GM18507 (cell line): ENCODE measurements around the gene STX1A.
"Not testable (repeated sequence)": the region's sequence is repeated elsewhere in the genome, so short reads cannot be mapped to it uniquely, and the experiment has no call there.

Source experiments
- DNase-seq: peaks from one replicate; pipeline ENCODE4 v3.0.0; 2011; ENCODE audit warnings: low read depth; ENCODE audit not compliant: insufficient read length; ENCODE audit errors: extremely low spot score
- FAIRE-seq: peaks from 2 replicates; lab custom pipeline; 2011; peaks lifted over from hg19 to GRCh38; lab: Jason Lieb, UNC

Gene STX1A

GRCh38 chr7:73715648-73716317 is 3.7 kb downstream of the STX1A start:
- DNase-seq (no peak), FAIRE-seq (no peak)

GRCh38 chr7:73713319-73713718 is 6.2 kb downstream of the STX1A start:
- FAIRE-seq, DNase-seq: not testable (repeated sequence)

GRCh38 chr7:73712773-73713172 is 6.7 kb downstream of the STX1A start:
- FAIRE-seq, result no peak
- no peak for DNase-seq

- DNase-seq (no peak), FAIRE-seq (no peak)
Measured at GRCh38 chr7:73708961-73709549, 10.4 kb downstream of the STX1A start.

GRCh38 chr7:73707045-73707631 is 12.3 kb downstream of the STX1A start:
- DNase-seq, result no peak
- FAIRE-seq, result no peak

- no peak for DNase-seq
- FAIRE-seq, result no peak
Measured at GRCh38 chr7:73706126-73707044, 13.1 kb downstream of the STX1A start.

- no peak for DNase-seq
- FAIRE-seq, result no peak
Measured at GRCh38 chr7:73705551-73705920, 13.9 kb downstream of the STX1A start.

GRCh38 chr7:73704640-73705550 is 14.6 kb downstream of the STX1A start:
- DNase-seq (no peak), FAIRE-seq (no peak)

- no peak for FAIRE-seq
Measured at GRCh38 chr7:73703757-73704639, 15.5 kb downstream of the STX1A start.

GRCh38 chr7:73703225-73703624 is 16.2 kb downstream of the STX1A start:
- FAIRE-seq, result no peak
- DNase-seq, result no peak

More at GRCh38 chr7:73703757-73704639, 15.5 kb downstream of the STX1A start:
- DNase-seq, result no peak

- no peak for DNase-seq
- FAIRE-seq, result no peak
Measured at GRCh38 chr7:73702665-73703064, 16.8 kb downstream of the STX1A start.

GRCh38 chr7:73702226-73702625 is 17.2 kb downstream of the STX1A start:
- no peak for FAIRE-seq

GRCh38 chr7:73701357-73701995 is 18.0 kb downstream of the STX1A start:
- FAIRE-seq (no peak), DNase-seq (no peak)

More at GRCh38 chr7:73702226-73702625, 17.2 kb downstream of the STX1A start:
- no peak for DNase-seq

GRCh38 chr7:73700581-73701134 is 18.8 kb downstream of the STX1A start:
- DNase-seq, result no peak
- FAIRE-seq, result no peak

- no peak for FAIRE-seq
- DNase-seq, result no peak
Measured at GRCh38 chr7:73700069-73700423, 19.4 kb downstream of the STX1A start.

GRCh38 chr7:73699370-73700068 is 19.9 kb downstream of the STX1A start:
- no peak for DNase-seq
- no peak for FAIRE-seq

GRCh38 chr7:73698410-73698809 is 21.1 kb downstream of the STX1A start:
- FAIRE-seq (no peak), DNase-seq (no peak)
